Body of pancreas (tissue), 4 donors: ENCODE results near the gene EFNA2.

ENCODE experiments used
- POLR2A ChIP-seq, 3 donors: fragments of 450-650 bp; IDR thresholded peaks; one replicate each; pipeline ENCODE4 v1.6.1; 2016; ENCODE audit warnings: antibody characterized with exemption in 3 of 3, mild to moderate bottlenecking in 2 of 3
- TF ChIP-seq, protein P1 (sequence below), 7 experiments: fragments of 450-650 bp in 4 of 7; fragments of 200-600 bp in 3 of 7; sonication (generic) in 3 of 7; IDR thresholded peaks; one replicate each; pipeline ENCODE4 v1.5.1; 2016 to 2019; ENCODE audit warnings: antibody characterized with exemption in 7 of 7

DNA sequence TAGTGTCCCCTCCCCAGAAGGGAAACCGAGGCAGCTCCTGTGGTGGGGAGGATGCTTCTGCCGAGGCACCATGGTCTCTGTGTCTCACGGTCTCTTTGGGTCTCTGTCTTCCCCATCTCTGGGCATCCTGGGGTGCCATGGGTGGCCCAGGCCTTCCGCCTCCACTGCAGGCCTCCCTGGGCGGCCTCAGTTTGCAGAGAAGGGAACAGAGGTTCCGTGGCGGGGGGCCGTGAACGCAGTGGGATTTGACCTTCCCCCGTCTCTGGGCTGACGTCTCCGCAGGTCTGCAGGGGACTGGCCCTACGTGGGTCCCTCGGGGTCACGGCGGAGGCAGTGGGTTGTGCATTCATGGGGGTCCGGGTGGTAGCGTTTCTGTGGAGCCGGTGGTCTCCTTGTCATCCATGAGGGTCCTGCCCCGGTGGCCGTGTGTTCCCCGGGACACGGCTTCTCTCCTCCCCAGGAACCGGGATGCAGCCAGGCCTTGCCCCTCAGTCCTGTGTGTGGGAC, 4.6 kb downstream of the EFNA2 start:
- TF ChIP-seq POLR2A (IDR thresholded peaks at IDR 0.05) = no peak
- TF ChIP-seq, protein P1, sequence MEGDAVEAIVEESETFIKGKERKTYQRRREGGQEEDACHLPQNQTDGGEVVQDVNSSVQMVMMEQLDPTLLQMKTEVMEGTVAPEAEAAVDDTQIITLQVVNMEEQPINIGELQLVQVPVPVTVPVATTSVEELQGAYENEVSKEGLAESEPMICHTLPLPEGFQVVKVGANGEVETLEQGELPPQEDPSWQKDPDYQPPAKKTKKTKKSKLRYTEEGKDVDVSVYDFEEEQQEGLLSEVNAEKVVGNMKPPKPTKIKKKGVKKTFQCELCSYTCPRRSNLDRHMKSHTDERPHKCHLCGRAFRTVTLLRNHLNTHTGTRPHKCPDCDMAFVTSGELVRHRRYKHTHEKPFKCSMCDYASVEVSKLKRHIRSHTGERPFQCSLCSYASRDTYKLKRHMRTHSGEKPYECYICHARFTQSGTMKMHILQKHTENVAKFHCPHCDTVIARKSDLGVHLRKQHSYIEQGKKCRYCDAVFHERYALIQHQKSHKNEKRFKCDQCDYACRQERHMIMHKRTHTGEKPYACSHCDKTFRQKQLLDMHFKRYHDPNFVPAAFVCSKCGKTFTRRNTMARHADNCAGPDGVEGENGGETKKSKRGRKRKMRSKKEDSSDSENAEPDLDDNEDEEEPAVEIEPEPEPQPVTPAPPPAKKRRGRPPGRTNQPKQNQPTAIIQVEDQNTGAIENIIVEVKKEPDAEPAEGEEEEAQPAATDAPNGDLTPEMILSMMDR (IDR thresholded peaks at IDR 0.05) = no peak
